Cardiac fibroblast (primary cell): Measurements from ENCODE around the gene TMEM217.

Source experiments
- DNase-seq, 2 donors: peaks; one replicate each; pipeline versions ENCODE4 v3.0.0 to v3.0.0-alpha.2; 2010; ENCODE audit warnings: low read depth in 2 of 2
- H3K4me3 ChIP-seq, 2 donors: replicated peaks in 1 of 2; 1 replicate in 1 of 2; 2 replicates in 1 of 2; pipeline ENCODE4 v1.5.1; 2011; ENCODE audit warnings: low read depth in 2 of 2, low read length in 2 of 2, mild to moderate bottlenecking in 2 of 2, moderate library complexity in 1 of 2
- TF ChIP-seq, protein P1 (sequence below): IDR thresholded peaks from one replicate; pipeline ENCODE4 v1.5.1; 2011; ENCODE audit warnings: low read depth, mild to moderate bottlenecking, low read length, inconsistent platforms

The TMEM217 gene

DNA sequence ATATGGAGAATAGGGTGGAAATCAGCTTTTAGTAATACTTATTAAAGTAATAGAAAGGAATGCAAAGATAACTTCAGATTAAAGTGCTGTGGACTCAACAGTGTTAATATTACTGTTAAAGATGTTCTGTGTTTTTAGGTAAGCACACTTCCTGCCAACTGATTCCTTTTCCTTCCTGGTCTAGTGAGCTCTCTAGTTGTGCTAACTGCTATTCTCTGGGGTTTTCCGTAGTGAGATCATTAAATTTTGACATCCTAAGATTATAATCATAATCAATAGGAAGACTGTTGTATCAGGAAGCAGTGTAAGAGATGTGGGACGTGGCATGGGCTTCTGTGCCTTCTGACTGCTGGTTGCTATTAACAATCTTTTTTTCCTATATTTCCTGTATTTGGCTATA lies 1.2 kb upstream of the TMEM217 start:
- TF ChIP-seq, protein P1, sequence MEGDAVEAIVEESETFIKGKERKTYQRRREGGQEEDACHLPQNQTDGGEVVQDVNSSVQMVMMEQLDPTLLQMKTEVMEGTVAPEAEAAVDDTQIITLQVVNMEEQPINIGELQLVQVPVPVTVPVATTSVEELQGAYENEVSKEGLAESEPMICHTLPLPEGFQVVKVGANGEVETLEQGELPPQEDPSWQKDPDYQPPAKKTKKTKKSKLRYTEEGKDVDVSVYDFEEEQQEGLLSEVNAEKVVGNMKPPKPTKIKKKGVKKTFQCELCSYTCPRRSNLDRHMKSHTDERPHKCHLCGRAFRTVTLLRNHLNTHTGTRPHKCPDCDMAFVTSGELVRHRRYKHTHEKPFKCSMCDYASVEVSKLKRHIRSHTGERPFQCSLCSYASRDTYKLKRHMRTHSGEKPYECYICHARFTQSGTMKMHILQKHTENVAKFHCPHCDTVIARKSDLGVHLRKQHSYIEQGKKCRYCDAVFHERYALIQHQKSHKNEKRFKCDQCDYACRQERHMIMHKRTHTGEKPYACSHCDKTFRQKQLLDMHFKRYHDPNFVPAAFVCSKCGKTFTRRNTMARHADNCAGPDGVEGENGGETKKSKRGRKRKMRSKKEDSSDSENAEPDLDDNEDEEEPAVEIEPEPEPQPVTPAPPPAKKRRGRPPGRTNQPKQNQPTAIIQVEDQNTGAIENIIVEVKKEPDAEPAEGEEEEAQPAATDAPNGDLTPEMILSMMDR, result no peak
- peak in 1 of 2 donors; percentile 48 for DNase-seq
- H3K4me3 ChIP-seq, result peak overlapping the region in 1 of 2 donors; percentile 79

DNA sequence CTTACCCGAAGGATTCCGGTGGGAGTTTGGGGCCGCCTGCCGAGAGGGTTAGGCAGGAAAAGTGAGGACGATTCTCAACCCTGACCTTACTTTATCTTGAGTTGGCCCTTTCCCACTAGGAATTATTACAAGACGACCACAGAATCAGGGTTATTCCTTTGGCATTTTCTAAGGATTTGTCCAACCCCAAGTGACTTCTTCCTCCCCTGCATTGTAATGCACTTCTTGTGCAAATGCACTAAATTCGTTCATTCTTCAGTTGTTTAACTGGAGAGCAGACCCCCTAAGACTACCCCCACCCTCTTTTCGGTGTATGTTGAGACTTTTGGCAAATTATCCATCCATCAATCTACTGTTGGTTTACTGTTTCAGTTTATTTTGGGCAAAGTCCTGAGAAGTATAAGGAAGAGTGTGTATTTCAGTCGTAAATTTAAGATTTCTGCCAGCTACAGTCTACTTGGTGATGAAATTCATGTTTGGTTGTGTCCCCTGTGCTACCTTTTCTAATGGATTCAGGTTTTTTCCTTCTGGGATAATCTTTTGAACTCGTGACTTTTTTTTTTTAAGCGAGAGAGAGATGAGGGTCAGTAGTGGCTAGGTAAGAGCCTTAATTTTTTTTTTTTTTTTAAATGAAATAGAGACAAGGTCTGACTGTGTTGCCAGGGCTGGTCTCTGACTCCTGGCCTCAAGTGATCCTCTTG lies 611 bp upstream of the TMEM217 start:
- TF ChIP-seq, protein P1, result no peak
- DNase-seq, result no peak
- peak overlapping the region; percentile 79 to 98 for H3K4me3 ChIP-seq

DNA sequence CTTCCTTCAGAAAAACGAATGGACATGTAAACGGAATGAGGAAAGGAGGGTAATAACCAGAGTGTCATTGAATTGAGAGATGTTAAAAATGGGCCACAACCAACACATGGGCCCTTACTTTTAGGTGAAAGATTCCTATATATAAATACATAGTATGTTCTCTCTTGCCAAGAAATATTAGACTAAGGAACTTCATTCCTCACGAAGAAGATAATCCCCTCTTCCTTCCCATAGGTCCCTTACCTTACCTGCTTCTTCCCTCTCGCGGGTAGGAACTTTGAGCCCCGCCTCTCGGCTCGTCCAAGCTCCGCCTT lies 667 bp downstream of the TMEM217 start:
- peak overlapping the region; percentile 79 to 98 for H3K4me3 ChIP-seq
- no peak for DNase-seq
- TF ChIP-seq, protein P1, result no peak

DNA sequence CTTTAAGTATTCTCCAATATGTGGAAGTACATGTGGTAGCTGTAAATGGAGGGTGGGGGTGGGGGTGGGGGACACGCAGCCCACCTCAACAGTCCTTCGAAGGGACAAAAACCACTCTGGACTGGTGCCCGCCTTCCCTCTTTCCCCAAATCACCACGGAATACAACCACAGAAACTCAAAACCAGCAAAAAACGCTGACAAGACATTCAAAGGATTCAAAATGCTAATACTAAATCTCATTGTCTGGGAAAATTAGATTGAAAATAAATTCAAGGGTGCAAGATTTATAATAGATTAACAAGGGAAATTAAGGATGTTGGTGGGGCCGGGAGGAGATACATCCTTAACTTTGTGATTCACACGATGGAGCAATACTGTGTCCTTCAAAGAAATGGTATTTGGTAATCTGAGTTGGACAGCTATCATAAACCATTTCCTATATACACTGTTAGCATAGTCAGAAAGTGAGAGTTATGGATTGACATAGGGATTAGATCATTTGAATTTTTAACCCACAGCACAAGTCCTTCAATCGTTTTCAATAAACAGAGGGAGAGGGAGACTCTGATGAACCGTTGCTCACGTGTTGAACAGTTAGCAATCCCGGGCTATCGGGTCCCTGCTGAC lies 1.1 kb downstream of the TMEM217 start:
- peak in 1 of 2 donors; percentile 72 for DNase-seq
- H3K4me3 ChIP-seq, result peak overlapping the region in 1 of 2 donors; percentile 79
- TF ChIP-seq, protein P1, result no peak

DNA sequence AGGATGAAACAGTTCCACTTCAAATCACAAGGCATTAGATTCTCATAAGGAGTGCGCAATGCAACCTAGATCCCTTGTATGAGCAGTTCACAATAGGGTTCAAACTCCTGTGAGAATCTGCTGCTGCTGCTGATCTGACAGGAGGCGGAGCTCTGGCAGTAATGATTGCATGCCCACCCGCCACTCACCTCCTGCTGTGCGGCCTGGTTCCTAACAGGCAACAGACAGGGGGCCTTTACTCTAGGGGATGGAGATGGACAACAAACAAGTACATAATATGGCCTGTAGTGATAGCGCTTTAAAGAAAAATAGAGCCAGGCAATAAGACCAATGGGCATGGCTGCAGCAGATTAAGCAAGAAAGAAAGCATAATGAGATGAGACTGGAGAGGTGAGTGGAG lies 3.1 kb downstream of the TMEM217 start:
- TF ChIP-seq, protein P1, result no peak
- no peak overlapping the region for H3K4me3 ChIP-seq
- DNase-seq, result no peak

DNA sequence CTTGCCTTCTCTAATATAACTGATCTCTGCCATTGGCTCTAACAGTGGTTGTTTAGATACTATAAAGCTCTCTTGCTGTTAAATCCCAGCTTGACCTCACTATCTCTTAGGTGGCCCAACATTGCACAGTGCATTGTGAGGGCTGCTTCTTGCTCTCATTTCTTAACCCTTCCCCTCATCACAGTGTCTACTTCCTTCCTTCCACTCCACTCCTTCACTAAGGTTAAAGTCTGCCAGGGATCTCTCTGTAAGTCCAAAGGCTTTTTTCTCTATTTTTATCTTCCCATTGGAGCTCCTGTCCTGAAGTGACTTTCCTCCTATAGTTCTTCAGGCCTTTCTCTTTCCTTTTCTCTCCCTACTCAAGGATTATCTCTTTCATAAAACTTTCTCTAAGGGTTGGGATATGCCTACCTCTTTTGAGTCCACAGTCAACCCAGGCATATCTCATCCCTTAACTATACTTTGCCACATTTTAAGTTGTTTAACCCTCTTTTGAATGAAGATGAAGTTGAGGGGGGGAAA lies 4.4 kb downstream of the TMEM217 start:
- TF ChIP-seq, protein P1, result no peak
- no peak for DNase-seq
- H3K4me3 ChIP-seq, result no peak overlapping the region
